Caco-2 (cell line): ENCODE data around the gene CCDC81. TPM values are rescaled to one million over a fixed set of nuclear protein-coding genes. Genes with fewer than 3 reads are reported as not detected.

Experiments
- BruUV-seq: library from RNA; stranded (reverse); fragments of 400-500 nt; replicated peaks from 2 replicates; lab custom pipeline; 2021; lab: Mats Ljungman, UMichigan
- CTCF ChIA-PET: fragments of 300-600 bp; sonication (Branson Sonifier 250); formaldehyde crosslinking; loops from one replicate; lab custom pipeline; 2022; ENCODE audit warnings: antibody characterized with exemption; lab: Charles Lee
- POLR2A ChIA-PET: fragments of 300-600 bp; sonication (Branson Sonifier 250); formaldehyde crosslinking; loops from one replicate; lab custom pipeline; 2022; ENCODE audit warnings: antibody characterized with exemption; lab: Charles Lee
- DNase-seq, 2 experiments: peaks; one replicate each; pipeline versions ENCODE4 v3.0.0 to v3.0.0-alpha.2; 2020 to 2022
- H3K27me3 ChIP-seq: replicated peaks from 2 replicates; pipeline ENCODE4 v1.6.0; 2011; ENCODE audit warnings: low read length; ENCODE audit not compliant: control insufficient read depth, insufficient read depth
- H3K36me3 ChIP-seq: 2 replicates; pipeline ENCODE4 v1.5.1; 2011; ENCODE audit warnings: low read length; ENCODE audit not compliant: control insufficient read depth, insufficient read depth
- H3K4me1 ChIP-seq: fragments of 250-450 bp; sonication (Bioruptor Pico); 2 replicates; pipeline ENCODE4 v1.5.1; 2020; ENCODE audit warnings: mild to moderate bottlenecking
- H3K4me3 ChIP-seq: 2 replicates; pipeline ENCODE4 v1.5.1; 2011; ENCODE audit warnings: low read depth, mild to moderate bottlenecking, control low read depth, low read length
- H3K9me3 ChIP-seq: fragments of 250-450 bp; sonication (Bioruptor Pico); 2 replicates; pipeline ENCODE4 v1.5.1; 2020; ENCODE audit warnings: mild to moderate bottlenecking, moderate library complexity
- H3K27ac Mint-ChIP-seq: one replicate; pipeline ENCODE4 v1.8.0; 2022; ENCODE audit warnings: mixed read lengths; ENCODE audit not compliant: unreplicated experiment
- H3K27me3 Mint-ChIP-seq: one replicate; pipeline ENCODE4 v1.8.0; 2022; ENCODE audit warnings: mixed read lengths; ENCODE audit not compliant: insufficient read depth, unreplicated experiment
- H3K36me3 Mint-ChIP-seq: one replicate; pipeline ENCODE4 v1.8.0; 2022; ENCODE audit warnings: mild to moderate bottlenecking, mixed read lengths; ENCODE audit not compliant: insufficient read depth, unreplicated experiment
- H3K4me1 Mint-ChIP-seq: one replicate; pipeline ENCODE4 v1.8.0; 2022; ENCODE audit warnings: low read depth, mixed read lengths; ENCODE audit not compliant: unreplicated experiment
- H3K4me3 Mint-ChIP-seq: one replicate; pipeline ENCODE4 v1.8.0; 2022; ENCODE audit warnings: mild to moderate bottlenecking, moderate library complexity, mixed read lengths; ENCODE audit not compliant: unreplicated experiment
- H3K9me3 Mint-ChIP-seq: one replicate; pipeline ENCODE4 v1.8.0; 2022; ENCODE audit warnings: mixed read lengths; ENCODE audit not compliant: unreplicated experiment
- CTCF ChIP-seq, 2 experiments: fragments of 200-600 bp in 1 of 2; IDR thresholded peaks; 1 replicate in 1 of 2; 2 replicates in 1 of 2; pipeline versions ENCODE4 v1.5.1 to v1.8.0; 2011 to 2022; ENCODE audit warnings: antibody characterized with exemption in 1 of 2, control low read depth in 1 of 2, inconsistent platforms in 1 of 2, low read depth in 1 of 2, low read length in 1 of 2, mild to moderate bottlenecking in 1 of 2, moderate library complexity in 1 of 2; ENCODE audit not compliant: insufficient read depth in 1 of 2, severe bottlenecking in 1 of 2, unreplicated experiment in 1 of 2
- intact Hi-C: fragments of 100-400 bp; cut with micrococcal nuclease; formaldehyde crosslinking; loops from one replicate; pipeline ENCODE4 v1.10.0; 2022; ENCODE audit not compliant: unreplicated experiment
- total RNA-seq: library from RNA; stranded (reverse); gene quantifications from 2 replicates; pipeline ENCODE4 v1.2.3, GENCODE V29; 2022

Gene CCDC81
- total RNA-seq, 1 experiment from 2014 or later = 1.3 TPM

- no peaks in the 10 kb centered on the region for H3K27me3 Mint-ChIP-seq
- ChIA-PET POLR2A (no interaction called here), CTCF (no interaction called here)
- H3K27me3 ChIP-seq = no peaks in the 10 kb centered on the region
- H3K4me3 ChIP-seq = no peak overlapping the region
- H3K4me1 Mint-ChIP-seq = no peaks in the 10 kb centered on the region
- intact Hi-C loops = no loop called here
- no peak for DNase-seq
- no peaks in the 10 kb centered on the region for H3K36me3 ChIP-seq
- H3K27ac Mint-ChIP-seq = no peak overlapping the region
- H3K36me3 Mint-ChIP-seq = no peaks in the 10 kb centered on the region
- H3K4me3 Mint-ChIP-seq = no peak overlapping the region
- H3K4me1 ChIP-seq = no peaks in the 10 kb centered on the region
- BruUV-seq = no TSS peak
- no peak for TF ChIP-seq CTCF (IDR thresholded peaks at IDR 0.05; ENCODE audit: insufficient read depth in 1 of 2, low read depth in 1 of 2, low read length in 1 of 2, severe bottlenecking in 1 of 2, unreplicated experiment in 1 of 2)
- no peaks in the 10 kb centered on the region for H3K9me3 ChIP-seq
- H3K9me3 Mint-ChIP-seq = peaks cover 10% of the 10 kb centered on the region
Observed at GRCh38 chr11:86396396-86396795, 21.7 kb downstream of the CCDC81 start.

- no peak overlapping the region for H3K4me3 Mint-ChIP-seq
- TF ChIP-seq CTCF (IDR thresholded peaks at IDR 0.05; ENCODE audit: insufficient read depth in 1 of 2, low read depth in 1 of 2, low read length in 1 of 2, severe bottlenecking in 1 of 2, unreplicated experiment in 1 of 2) = no peak
- H3K36me3 Mint-ChIP-seq = no peaks in the 10 kb centered on the region
- no peak for DNase-seq
- Histone ChIP-seq H3K4me3 (no peak overlapping the region), H3K36me3 (no peaks in the 10 kb centered on the region), H3K9me3 (no peaks in the 10 kb centered on the region), H3K4me1 (no peaks in the 10 kb centered on the region), H3K27me3 (no peaks in the 10 kb centered on the region)
- CTCF ChIA-PET = interaction anchor here (0.8 to 1.3 kb wide), 3 partner anchors 11 to 36 kb away, joined by 3 read pairs; no protein-coding TSS in a partner anchor
- BruUV-seq = no TSS peak
- POLR2A ChIA-PET = no interaction called here
- no peaks in the 10 kb centered on the region for H3K27me3 Mint-ChIP-seq
- H3K4me1 Mint-ChIP-seq = no peaks in the 10 kb centered on the region
- no peak overlapping the region for H3K27ac Mint-ChIP-seq
- peaks cover 10% of the 10 kb centered on the region for H3K9me3 Mint-ChIP-seq
- intact Hi-C loops = no loop called here
Observed at GRCh38 chr11:86397351-86397750, 22.7 kb downstream of the CCDC81 start.

GRCh38 chr11:86398106-86398505 is 23.4 kb downstream of the CCDC81 start:
- Mint-ChIP-seq H3K36me3 (no peaks in the 10 kb centered on the region), H3K9me3 (peaks cover 10% of the 10 kb centered on the region), H3K4me3 (no peak overlapping the region), H3K27ac (no peak overlapping the region), H3K4me1 (no peaks in the 10 kb centered on the region), H3K27me3 (no peaks in the 10 kb centered on the region)
- Histone ChIP-seq H3K36me3 (no peaks in the 10 kb centered on the region), H3K4me3 (no peak overlapping the region), H3K27me3 (no peaks in the 10 kb centered on the region), H3K9me3 (no peaks in the 10 kb centered on the region), H3K4me1 (no peaks in the 10 kb centered on the region)
- no peak for TF ChIP-seq CTCF (IDR thresholded peaks at IDR 0.05; ENCODE audit: insufficient read depth in 1 of 2, low read depth in 1 of 2, low read length in 1 of 2, severe bottlenecking in 1 of 2, unreplicated experiment in 1 of 2)
- intact Hi-C loops = no loop called here
- POLR2A ChIA-PET = interaction anchor here (0.5 kb wide), 1 partner anchor 308 kb away, joined by 5 read pairs; no protein-coding TSS in a partner anchor
- CTCF ChIA-PET = interaction anchor here (0.8 to 1.3 kb wide), 3 partner anchors 12 to 37 kb away, joined by 3 read pairs; no protein-coding TSS in a partner anchor
- no peak for DNase-seq
- no TSS peak for BruUV-seq
